ENCODE results near the gene EEF1AKMT3. TPM values are rescaled to one million over a fixed set of nuclear protein-coding genes. Genes with fewer than 3 reads are reported as not detected.
A peak's percentile ranks its signal among the peaks of the same experiment; 100 is the strongest.

The EEF1AKMT3 gene
- total RNA-seq, 1 experiment from 2014 or later, result 3.2 TPM

GRCh38 chr12:57731411-57732080 is 40.9 kb upstream of the EEF1AKMT3 start:
- peaks cover 97% of the 10 kb centered on the region for H3K27me3 ChIP-seq (ENCODE audit: control insufficient read depth, insufficient read depth, low read length)
- peak; percentile 12 for DNase-seq
- no peak overlapping the region for H3K4me3 ChIP-seq (ENCODE audit: insufficient read depth, low read depth, low read length)
- H3K36me3 ChIP-seq (replicated peaks; ENCODE audit: control insufficient read depth, insufficient read depth, low read length), result no peaks in the 10 kb centered on the region

GRCh38 chr12:57732270-57732669 is 40.1 kb upstream of the EEF1AKMT3 start:
- Histone ChIP-seq H3K27me3 (ENCODE audit: control insufficient read depth, insufficient read depth, low read length) (peaks cover 97% of the 10 kb centered on the region), H3K36me3 (replicated peaks; ENCODE audit: control insufficient read depth, insufficient read depth, low read length) (no peaks in the 10 kb centered on the region), H3K4me3 (ENCODE audit: insufficient read depth, low read depth, low read length) (no peak overlapping the region)
- no peak for DNase-seq

GRCh38 chr12:57732726-57733593 is 39.5 kb upstream of the EEF1AKMT3 start:
- H3K4me3 ChIP-seq (ENCODE audit: insufficient read depth, low read depth, low read length), result no peak overlapping the region
- DNase-seq, result no peak
- H3K27me3 ChIP-seq (ENCODE audit: control insufficient read depth, insufficient read depth, low read length), result peaks cover 97% of the 10 kb centered on the region
- H3K36me3 ChIP-seq (replicated peaks; ENCODE audit: control insufficient read depth, insufficient read depth, low read length), result no peaks in the 10 kb centered on the region

DNA sequence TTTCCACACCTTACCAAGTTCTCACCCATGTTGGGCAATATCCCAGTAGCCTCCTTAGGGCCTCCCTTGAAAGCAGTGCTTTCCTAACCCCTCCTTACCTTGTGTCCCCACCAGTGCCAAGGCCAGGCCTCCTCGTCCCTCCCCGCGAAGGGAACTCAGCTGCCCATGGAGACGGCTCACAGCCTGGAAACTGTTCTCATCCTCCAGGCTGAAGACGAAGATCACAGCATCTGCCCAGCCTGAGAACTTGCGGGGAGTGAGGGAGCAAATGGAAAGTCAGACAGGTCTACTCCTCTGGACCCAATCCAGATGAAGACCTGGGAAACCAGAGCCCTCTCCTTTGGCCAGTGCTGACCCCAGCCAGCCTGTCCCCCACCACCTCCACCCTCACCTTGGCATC is 38.5 kb upstream of the EEF1AKMT3 start:
- Histone ChIP-seq H3K4me3 (ENCODE audit: insufficient read depth, low read depth, low read length) (no peak overlapping the region), H3K27me3 (ENCODE audit: control insufficient read depth, insufficient read depth, low read length) (peaks cover 96% of the 10 kb centered on the region), H3K36me3 (replicated peaks; ENCODE audit: control insufficient read depth, insufficient read depth, low read length) (no peaks in the 10 kb centered on the region)
- no peak for DNase-seq

GRCh38 chr12:57734591-57734990 is 37.8 kb upstream of the EEF1AKMT3 start:
- no peaks in the 10 kb centered on the region for H3K36me3 ChIP-seq (replicated peaks; ENCODE audit: control insufficient read depth, insufficient read depth, low read length)
- H3K27me3 ChIP-seq (ENCODE audit: control insufficient read depth, insufficient read depth, low read length), result peaks cover 98% of the 10 kb centered on the region
- no peak overlapping the region for H3K4me3 ChIP-seq (ENCODE audit: insufficient read depth, low read depth, low read length)
- DNase-seq, result no peak

DNA sequence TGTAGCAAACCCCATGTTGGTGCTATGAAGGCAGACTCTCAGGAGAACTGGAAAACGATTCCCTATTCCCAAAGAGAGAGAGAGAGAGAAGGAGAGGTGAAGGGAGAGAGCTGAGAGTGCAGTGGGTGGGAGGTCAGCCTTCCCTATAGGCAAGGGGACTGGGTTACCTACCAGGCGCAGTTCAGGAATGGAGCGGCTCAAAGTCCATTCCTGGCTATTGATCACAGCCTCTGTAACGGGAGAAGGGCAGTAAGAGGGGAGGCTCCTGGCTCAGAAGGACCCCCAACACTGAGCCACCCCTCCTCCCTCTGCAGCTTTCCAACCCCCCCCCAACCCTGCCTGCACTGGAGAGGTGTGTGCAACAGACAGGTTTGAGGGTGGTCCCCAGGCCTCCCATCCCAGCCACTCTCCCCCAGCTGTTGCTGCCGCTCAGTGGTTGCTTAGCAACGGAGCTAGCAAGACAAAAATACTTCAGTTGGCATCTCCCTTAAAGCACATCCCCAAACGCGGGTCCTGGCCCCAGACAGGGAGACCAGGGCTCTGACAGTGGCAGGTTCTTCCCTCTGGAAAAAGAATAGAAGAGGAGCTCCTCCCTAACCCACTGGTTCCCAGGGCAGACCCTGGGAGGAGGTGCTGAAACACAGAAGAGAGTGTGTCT is 37.1 kb upstream of the EEF1AKMT3 start:
- DNase-seq, result peak; percentile 69
- H3K36me3 ChIP-seq (replicated peaks; ENCODE audit: control insufficient read depth, insufficient read depth, low read length), result no peaks in the 10 kb centered on the region
- H3K27me3 ChIP-seq (ENCODE audit: control insufficient read depth, insufficient read depth, low read length), result peaks cover 98% of the 10 kb centered on the region
- peak overlapping the region; percentile 33; the same call in 1 of the 2 replicates for H3K4me3 ChIP-seq (ENCODE audit: insufficient read depth, low read depth, low read length)

DNA sequence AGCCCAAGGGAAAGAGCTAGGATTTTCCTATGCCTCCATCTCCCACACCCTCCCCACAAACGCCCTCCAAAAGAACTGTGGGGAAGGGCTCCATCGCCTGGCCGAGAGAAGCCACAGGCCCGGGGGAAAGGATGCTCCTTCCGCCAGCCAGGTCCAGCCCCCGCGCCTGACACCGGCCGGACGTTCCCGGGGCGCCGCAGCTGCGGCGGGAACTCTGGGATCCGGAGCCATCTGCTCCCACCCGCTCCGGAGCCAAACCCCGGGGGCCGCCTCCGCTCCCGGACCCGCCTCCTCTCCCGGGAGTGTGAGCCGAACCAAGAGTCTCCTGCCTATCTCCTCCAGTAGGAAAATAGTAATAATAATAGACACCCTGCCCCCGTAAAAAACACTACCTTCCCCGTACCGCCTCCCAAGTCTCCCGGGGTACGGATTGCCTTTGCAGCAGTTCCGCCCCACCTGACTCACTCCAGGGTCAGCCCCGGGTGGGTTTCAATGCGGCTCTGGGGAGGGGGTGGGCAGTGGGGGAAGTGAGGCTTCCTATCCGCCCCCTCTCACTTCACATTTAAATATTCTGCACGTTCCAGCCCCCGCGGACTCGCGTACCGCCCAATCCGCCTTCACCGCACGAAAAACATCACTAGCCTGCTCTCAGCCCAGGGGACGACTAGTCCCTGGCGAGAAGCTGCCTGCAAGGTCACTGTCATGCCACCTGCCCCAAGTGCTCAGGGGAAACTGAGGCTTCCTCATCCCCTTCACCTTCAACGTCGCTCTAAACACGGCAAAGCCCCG is 36.3 kb upstream of the EEF1AKMT3 start:
- peak overlapping the region; percentile 33; the same call in 1 of the 2 replicates for H3K4me3 ChIP-seq (ENCODE audit: insufficient read depth, low read depth, low read length)
- H3K36me3 ChIP-seq (replicated peaks; ENCODE audit: control insufficient read depth, insufficient read depth, low read length), result no peaks in the 10 kb centered on the region
- peaks cover 98% of the 10 kb centered on the region for H3K27me3 ChIP-seq (ENCODE audit: control insufficient read depth, insufficient read depth, low read length)
- DNase-seq, result peak; percentile 93

DNA sequence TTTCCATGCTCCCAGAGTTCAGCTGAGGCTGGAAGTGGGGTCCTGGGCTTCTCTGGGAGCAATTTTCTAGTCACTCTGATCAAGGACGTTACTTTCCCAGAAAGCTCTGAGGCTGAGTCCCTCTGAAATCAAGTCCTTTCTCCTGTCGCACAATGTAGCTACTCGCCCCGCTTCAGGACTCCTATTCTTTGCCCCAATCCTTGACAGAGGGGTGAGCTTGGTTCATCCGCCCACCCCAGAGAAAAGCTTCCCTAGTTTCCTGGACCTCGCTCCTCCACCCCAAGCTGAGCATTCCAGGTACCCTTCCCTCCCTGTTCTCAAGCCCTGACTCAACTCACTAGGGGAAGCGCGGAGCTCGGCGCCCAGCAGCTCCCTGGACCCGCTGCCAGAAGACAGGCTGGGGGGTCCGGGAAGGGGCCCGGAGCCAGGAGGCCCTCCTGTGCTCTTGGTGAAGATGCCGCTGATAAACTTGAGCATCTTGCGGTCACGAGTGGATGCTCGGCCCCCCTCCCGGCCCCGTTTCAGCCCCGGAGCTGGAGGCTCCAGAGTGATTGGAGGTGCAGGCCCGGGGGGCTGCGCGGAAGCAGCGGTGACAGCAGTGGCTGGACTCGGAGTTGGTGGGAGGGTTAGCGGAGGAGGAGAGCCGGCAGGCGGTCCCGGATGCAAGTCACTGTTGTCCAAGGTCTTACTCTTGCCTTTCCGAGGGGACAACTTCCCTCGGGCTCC is 35.5 kb upstream of the EEF1AKMT3 start:
- H3K4me3 ChIP-seq (ENCODE audit: insufficient read depth, low read depth, low read length), result peak overlapping the region; percentile 33; the same call in 1 of the 2 replicates

DNA sequence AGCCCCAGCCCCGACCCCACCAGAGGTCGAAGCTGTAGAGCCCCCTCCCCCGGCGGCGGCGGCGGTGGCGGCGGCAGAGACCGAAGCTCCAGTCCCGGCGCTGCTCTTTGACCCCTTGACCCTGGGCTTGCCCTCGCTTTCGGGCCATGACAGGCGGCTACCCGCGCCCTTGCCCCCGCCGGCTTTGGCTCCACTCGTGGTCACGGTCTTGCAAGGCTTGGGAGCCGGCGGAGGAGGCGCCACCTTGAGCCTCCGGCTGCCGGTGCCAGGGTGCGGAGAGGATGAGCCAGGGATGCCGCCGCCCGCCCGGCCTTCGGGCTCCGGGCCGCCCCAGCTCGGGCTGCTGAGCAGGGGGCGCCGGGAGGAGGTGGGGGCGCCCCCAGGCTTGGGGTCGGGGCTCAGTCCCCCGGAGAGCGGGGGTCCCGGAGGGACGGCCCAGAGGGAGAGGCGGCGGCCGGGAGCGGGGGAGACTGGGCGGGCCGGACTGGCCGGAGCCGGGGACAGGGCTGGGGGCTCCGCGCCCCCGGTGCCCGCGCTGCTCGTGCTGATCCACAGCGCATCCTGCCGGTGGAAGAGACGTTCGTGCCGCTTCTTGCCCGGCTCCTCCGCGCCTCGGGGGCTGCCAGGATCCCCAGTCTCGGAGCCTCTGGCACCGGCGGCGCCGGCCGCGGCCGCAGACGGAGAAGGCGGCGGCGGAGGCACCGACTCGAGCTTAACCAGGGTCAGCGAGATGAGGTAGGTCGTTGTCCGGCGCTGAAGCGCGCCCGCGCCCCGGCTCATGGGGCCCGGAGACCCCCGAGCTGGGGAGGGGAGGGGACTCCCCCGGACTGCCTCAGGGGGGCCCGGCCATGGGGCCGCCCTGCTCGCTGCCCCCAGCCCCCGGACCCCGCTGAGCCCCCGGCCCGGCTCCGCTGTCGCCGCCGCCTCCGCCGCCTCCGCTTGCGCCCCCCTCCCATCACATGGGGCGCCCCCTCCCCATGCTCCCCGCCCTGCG is 34.6 kb upstream of the EEF1AKMT3 start:
- DNase-seq, result peak; percentile 88
- Histone ChIP-seq H3K4me3 (ENCODE audit: insufficient read depth, low read depth, low read length) (peak overlapping the region; percentile 26; the same call in 1 of the 2 replicates), H3K27me3 (ENCODE audit: control insufficient read depth, insufficient read depth, low read length) (peaks cover 94% of the 10 kb centered on the region), H3K36me3 (replicated peaks; ENCODE audit: control insufficient read depth, insufficient read depth, low read length) (no peaks in the 10 kb centered on the region)

More for the DNA sequence above, 35.5 kb upstream of the EEF1AKMT3 start:
- peaks cover 98% of the 10 kb centered on the region for H3K27me3 ChIP-seq (ENCODE audit: control insufficient read depth, insufficient read depth, low read length)
- DNase-seq, result peak; percentile 81
- H3K36me3 ChIP-seq (replicated peaks; ENCODE audit: control insufficient read depth, insufficient read depth, low read length), result no peaks in the 10 kb centered on the region

- H3K27me3 ChIP-seq (ENCODE audit: control insufficient read depth, insufficient read depth, low read length), result peaks cover 90% of the 10 kb centered on the region
- peak; percentile 92 for DNase-seq
- H3K4me3 ChIP-seq (ENCODE audit: insufficient read depth, low read depth, low read length), result peak within 1 kb of the TSS; percentile 43
- no peaks in the 10 kb centered on the region for H3K36me3 ChIP-seq (replicated peaks; ENCODE audit: control insufficient read depth, insufficient read depth, low read length)
Measured at GRCh38 chr12:57738661-57739237, 33.7 kb upstream of the EEF1AKMT3 start, which contains the start of gene AGAP2. Gene AGAP2 (minus strand): TSS chr12:57738742. CDS start chr12:57738246, 496 bp downstream.

DNA sequence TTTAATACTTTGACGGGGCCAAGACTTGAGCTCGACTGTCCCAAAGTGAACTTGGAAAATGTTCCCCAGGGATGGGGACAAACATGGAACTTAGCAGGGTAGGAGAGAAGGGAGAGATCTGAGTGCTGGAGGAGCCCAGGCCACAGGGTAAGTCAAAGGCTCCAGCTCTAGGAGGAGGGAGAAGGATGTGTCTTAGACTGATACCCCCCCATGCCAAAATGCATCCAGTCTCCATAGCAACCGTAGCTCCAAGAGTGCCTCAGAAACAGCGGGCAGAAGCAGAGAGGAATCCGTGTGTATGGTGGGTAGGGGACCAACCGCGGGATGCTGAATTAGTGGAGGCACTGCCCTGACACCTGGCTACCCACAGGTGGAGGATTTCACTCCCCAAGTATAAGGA is 33.0 kb upstream of the EEF1AKMT3 start:
- no peaks in the 10 kb centered on the region for H3K36me3 ChIP-seq (replicated peaks; ENCODE audit: control insufficient read depth, insufficient read depth, low read length)
- no peak overlapping the region for H3K4me3 ChIP-seq (ENCODE audit: insufficient read depth, low read depth, low read length)
- DNase-seq, result no peak
- peaks cover 86% of the 10 kb centered on the region for H3K27me3 ChIP-seq (ENCODE audit: control insufficient read depth, insufficient read depth, low read length)

- no peak overlapping the region for H3K4me3 ChIP-seq (ENCODE audit: insufficient read depth, low read depth, low read length)
- DNase-seq, result no peak
- no peaks in the 10 kb centered on the region for H3K36me3 ChIP-seq (replicated peaks; ENCODE audit: control insufficient read depth, insufficient read depth, low read length)
- H3K27me3 ChIP-seq (ENCODE audit: control insufficient read depth, insufficient read depth, low read length), result peaks cover 79% of the 10 kb centered on the region
Measured at GRCh38 chr12:57739914-57740538, 32.4 kb upstream of the EEF1AKMT3 start.
